Epidermal melanocyte (primary cell): ENCODE results near the gene TSHZ1.

Experiments
- DNase-seq: peaks from one replicate; pipeline ENCODE4 v3.0.0; 2011; ENCODE audit warnings: low spot score; ENCODE audit not compliant: insufficient read length

TSHZ1 gene

GRCh38 chr18:75210274-75211001 lies at the start of gene TSHZ1:
Gene TSHZ1, plus strand, starts transcription at chr18:75210797. Its CDS starts 1,080 bp downstream, at chr18:75211877.
- peak; percentile 95 for DNase-seq

- no peak for DNase-seq
These were observed 49.2 kb upstream of the TSHZ1 start for GRCh38 chr18:75161256-75162028.

- DNase-seq = no peak
These were observed 48.1 kb upstream of the TSHZ1 start for GRCh38 chr18:75162467-75162866.

DNA sequence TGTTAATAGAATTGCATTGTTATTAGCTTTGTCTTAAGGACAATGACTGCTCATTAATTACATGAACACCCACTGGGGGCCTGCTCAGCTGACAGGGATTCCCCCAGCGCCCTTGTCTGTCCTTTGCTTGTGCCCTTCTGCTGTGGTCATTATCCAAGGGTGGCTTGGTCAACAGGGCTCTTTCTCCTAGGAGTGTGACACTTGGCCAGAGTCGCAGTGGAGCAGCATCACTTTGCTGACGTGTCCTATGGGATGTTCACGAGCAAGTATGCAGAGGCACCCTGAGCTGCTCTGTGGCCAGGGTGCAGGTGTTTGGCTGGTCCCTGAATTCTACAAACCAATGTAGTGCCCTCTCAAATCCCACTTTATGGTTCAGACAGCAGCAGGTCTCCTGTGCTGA lies 47.6 kb upstream of the TSHZ1 start:
- no peak for DNase-seq

DNA sequence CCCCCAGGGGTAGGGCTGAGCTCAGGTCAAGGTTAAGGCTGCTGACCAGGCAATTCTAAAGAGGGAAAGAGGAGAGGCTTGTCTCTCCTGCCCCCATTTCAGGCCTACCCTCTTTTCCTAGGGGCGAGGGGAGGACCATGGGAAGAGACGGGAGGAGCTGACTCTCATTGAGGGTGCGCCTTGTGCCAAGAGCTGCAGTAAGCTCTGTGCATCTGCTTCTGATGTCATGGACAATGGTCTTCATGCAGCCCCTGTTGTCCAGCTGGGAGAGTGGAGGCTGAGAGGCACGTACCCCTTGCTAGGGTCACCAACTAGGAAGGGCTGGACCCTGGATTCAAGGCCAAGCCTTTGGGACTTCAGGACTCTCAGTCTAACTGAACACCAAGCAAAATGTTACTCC lies 46.9 kb upstream of the TSHZ1 start:
- DNase-seq = no peak

DNA sequence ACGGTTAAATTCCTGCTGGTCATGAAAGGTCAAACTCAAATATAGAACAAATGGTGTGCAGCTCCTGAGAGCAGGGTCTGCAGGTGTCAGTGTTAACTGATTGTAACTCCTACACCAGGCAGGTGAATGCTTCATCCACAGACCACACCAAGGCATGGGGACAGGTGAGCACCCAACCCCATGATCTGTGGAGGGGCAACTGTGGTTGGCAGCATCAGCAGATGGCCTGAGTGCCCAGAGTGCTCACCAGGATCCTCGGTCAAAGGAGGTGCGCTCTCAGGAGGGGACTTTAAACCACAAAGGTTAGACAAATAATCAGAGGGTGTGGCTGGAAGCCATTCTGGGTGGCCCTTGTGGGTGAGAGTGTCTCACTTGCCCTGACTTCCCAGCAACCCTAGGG lies 46.1 kb upstream of the TSHZ1 start:
- no peak for DNase-seq

- no peak for DNase-seq
These were observed 44.7 kb upstream of the TSHZ1 start for GRCh38 chr18:75165926-75166325.

DNA sequence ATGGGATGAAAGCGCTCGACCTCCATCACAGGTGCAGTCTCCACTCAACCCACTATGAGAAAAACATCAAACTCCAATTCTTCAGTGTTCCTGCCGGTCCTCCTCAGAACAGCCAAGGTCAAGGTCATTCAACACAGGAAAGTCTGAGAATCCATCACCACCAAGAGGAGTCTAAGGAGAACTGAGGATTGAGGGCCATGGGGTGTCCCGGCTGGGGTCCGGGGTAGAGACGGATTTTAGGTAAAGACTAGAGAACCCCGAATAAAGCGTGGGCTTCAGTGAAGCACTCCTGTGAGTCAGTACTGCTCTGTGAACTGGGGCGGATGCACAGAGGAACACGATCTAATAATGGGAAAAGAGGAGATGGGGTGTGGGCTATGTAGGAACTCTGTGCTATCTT lies 43.5 kb upstream of the TSHZ1 start:
- no peak for DNase-seq

DNA sequence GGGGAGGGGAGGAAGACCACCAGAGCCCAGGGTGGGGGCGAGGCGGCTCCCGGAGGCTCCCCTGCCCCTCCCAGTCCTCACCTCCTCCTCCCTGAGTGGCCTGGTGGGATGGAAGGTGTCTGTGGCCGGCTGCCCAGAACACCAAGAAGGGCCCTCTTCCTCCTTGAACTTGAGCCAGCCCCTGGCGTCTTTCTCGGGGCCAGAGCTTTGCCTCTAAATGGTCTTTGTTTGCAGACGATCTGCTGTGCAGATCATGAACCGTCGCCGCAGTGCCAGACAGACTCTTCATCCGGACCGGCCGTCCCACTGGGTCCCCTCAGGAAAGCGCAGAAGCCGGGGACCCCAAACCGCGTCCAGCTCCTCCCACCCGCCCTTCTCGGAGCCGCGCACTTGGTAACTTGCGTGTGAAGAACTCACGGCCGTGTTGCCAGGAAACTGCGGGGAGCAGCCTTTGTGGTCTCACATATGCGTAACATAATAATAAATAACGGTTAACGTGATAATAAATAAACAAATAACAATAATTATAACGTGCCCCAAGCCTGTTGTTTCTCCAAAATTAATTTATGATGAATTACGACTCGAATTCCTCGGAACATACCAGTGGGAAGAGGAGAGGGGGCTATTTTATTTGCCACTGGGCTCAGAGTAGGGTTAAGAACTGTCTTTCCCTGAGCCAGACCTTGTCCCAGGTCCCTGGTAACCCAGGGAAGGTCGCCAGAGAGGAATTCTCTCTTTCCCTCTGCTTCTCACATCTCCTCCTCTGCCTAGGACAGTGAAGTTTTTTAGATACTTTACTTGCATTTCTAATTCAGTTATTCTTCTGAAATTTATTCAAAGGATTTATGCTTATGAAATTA lies 42.6 kb upstream of the TSHZ1 start:
- DNase-seq = no peak

GRCh38 chr18:75168619-75169018 lies 42.0 kb upstream of the TSHZ1 start:
- DNase-seq = no peak

DNA sequence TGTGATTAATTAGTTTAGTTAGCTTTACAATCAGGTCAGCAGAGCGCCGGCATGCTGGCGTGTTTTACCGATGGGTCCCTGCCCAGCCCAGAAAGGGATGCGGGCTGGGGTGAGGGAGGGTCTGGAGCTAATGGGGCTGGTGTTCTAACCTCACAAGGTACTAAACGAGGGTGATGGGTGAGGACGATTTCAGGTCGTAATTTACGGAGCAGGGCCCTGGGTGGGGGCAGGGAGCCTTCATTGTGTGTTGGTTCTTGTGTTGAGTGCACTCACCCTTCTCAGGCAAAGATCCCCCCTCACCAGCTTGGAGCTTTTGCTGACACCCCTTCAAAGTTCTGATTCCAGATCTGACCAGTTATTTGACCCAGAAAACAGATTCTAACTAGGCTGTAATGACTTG lies 41.2 kb upstream of the TSHZ1 start:
- DNase-seq = no peak

GRCh38 chr18:75170022-75170789 lies 40.4 kb upstream of the TSHZ1 start:
- no peak for DNase-seq

GRCh38 chr18:75170916-75171315 lies 39.7 kb upstream of the TSHZ1 start:
- no peak for DNase-seq

- no peak for DNase-seq
These were observed 38.1 kb upstream of the TSHZ1 start for GRCh38 chr18:75172299-75173124.

GRCh38 chr18:75173125-75173432 lies 37.5 kb upstream of the TSHZ1 start:
- DNase-seq = no peak

DNA sequence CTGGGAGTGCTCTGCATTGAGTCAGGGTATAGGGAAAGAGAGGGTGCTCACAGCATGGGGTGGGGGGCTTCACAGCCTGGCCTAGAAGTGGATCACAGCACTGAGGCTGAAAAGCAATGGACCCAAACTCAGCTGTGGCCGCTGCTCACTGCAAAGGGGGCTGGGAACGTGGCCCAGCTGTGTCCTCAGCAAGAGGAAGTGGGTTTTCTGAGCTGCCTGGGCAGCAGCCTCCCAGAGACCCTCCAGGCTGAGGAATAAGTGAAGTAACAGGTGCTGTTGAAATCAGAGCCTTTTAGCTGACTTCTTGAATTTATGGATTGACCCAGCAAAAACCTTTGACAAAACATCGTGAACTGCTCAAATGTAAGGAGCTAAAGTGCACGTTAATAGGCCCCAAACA lies 36.9 kb upstream of the TSHZ1 start:
- no peak for DNase-seq

DNA sequence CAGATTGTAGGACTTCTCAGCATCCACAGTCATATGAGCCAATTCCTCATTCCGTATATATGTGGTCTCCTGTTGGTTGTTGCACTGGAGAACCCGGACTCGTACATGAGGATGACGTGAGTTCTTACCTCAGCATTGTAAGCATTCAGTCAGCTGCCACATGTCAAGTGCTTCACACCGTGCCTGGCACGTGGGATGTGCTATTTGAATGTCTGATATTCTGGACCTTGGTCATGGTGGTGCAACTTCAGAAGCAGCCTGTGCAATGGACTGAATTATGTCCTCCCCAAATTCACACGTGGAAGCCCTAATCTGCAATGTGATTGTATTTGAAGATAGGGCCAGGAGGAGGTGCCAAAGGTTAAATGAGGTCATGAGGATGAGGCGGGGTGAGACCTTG lies 33.7 kb upstream of the TSHZ1 start:
- no peak for DNase-seq

GRCh38 chr18:75178376-75178775 lies 32.2 kb upstream of the TSHZ1 start:
- no peak for DNase-seq

GRCh38 chr18:75179819-75180600 lies 30.6 kb upstream of the TSHZ1 start:
- peak; percentile 58 for DNase-seq

GRCh38 chr18:75183524-75183923 lies 27.1 kb upstream of the TSHZ1 start:
- no peak for DNase-seq
